Transverse colon (tissue), 4 donors: ENCODE data around the gene FLOT1.

Experiments used
- EP300 ChIP-seq: sonication (generic); formaldehyde crosslinking; IDR thresholded peaks from one replicate; pipeline ENCODE4 v1.6.1; 2017; ENCODE audit warnings: antibody characterized with exemption, low read depth
- POLR2A ChIP-seq: fragments of 450-650 bp; IDR thresholded peaks from one replicate; pipeline ENCODE4 v1.6.1; 2016; ENCODE audit warnings: antibody characterized with exemption, mild to moderate bottlenecking, moderate library complexity
- POLR2AphosphoS5 ChIP-seq, 3 donors: sonication (generic); formaldehyde crosslinking; IDR thresholded peaks; one replicate each; pipeline ENCODE4 v1.6.1; 2016; ENCODE audit warnings: antibody characterized with exemption in 3 of 3
- TF ChIP-seq, protein P1 (sequence below), 5 experiments: fragments of 200-600 bp in 3 of 5; fragments of 450-650 bp in 2 of 5; sonication (generic) in 3 of 5; IDR thresholded peaks; 1 replicate in 2 of 5; 2 replicates in 3 of 5; pipeline ENCODE4 v1.5.1; 2016 to 2017; ENCODE audit warnings: antibody characterized with exemption in 5 of 5, inconsistent platforms in 3 of 5, mild to moderate bottlenecking in 2 of 5, moderate library complexity in 1 of 5

DNA sequence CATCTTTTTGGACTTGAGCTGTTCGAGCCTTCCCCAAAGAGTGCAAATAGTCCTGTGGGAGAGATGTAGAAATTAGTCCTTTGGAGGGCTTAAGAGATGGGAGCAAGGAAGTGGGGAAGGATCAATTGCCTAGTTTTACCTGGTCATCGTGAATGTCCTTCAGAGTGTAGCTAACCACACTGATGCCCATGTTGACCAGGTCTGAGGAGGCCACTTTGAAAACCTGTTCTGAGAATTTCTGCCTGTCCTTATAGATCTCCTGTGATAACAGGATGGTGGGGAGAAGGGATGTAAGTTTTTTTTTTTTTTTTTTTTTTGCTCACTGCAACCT, 2.0 kb downstream of the FLOT1 start:
- TF ChIP-seq, protein P1, sequence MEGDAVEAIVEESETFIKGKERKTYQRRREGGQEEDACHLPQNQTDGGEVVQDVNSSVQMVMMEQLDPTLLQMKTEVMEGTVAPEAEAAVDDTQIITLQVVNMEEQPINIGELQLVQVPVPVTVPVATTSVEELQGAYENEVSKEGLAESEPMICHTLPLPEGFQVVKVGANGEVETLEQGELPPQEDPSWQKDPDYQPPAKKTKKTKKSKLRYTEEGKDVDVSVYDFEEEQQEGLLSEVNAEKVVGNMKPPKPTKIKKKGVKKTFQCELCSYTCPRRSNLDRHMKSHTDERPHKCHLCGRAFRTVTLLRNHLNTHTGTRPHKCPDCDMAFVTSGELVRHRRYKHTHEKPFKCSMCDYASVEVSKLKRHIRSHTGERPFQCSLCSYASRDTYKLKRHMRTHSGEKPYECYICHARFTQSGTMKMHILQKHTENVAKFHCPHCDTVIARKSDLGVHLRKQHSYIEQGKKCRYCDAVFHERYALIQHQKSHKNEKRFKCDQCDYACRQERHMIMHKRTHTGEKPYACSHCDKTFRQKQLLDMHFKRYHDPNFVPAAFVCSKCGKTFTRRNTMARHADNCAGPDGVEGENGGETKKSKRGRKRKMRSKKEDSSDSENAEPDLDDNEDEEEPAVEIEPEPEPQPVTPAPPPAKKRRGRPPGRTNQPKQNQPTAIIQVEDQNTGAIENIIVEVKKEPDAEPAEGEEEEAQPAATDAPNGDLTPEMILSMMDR (IDR thresholded peaks at IDR 0.05), result no peak
- TF ChIP-seq POLR2A (no peak), EP300 (no peak), POLR2AphosphoS5 (IDR thresholded peaks at IDR 0.05) (no peak)
